Activated CD8-positive, alpha-beta memory T cell treated with anti-CD3 and anti-CD28 coated beads, Interleukin-2, amount 50 U/mL, for 4 hours (primary cell): Measurements from ENCODE around the gene ADGRF5.
"Not testable (repeated sequence)": the region's sequence is repeated elsewhere in the genome, so short reads cannot be mapped to it uniquely, and the experiment has no call there.

Experiments used
- DNase-seq: peaks from one replicate; pipeline ENCODE4 v3.0.0-alpha.2; 2020

The ADGRF5 gene

DNA sequence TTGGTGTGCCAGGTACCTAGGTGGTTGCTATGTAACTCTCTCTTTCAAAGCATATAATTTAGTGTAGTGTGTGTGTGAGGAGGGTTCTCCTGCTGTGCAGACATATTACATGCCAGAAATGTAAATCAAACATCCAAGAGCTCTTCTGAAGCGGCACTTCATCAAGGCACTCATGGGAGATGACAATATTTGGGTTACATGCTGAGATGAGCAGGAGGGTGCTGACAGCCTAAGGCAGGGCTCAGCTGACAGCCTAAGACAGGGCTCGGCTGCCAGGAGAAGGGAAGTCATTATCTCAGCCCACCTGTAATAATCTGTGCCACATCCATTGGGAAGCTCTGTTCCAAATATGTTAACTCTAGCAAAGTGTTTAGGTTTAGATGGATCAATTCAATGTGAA lies 39.1 kb downstream of the ADGRF5 start:
- DNase-seq: no peak

DNA sequence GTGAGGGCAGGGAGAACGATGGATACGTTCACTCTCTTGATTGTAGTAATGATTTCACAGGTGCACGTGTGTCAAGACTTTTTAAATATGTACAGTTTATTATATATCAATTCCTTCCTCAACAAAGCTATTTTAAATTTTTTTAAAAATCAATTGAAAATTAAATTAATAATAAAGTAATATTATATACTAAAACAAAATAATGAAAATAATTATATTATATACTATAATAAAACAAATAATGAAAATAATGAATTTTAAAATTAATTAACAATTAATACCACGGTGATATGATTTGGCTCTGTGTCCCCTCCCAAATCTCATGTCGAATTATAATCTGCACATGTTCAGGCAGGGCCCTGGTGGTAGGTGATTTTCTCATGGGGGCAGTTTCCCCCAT lies 42.7 kb downstream of the ADGRF5 start:
- no peak for DNase-seq

DNA sequence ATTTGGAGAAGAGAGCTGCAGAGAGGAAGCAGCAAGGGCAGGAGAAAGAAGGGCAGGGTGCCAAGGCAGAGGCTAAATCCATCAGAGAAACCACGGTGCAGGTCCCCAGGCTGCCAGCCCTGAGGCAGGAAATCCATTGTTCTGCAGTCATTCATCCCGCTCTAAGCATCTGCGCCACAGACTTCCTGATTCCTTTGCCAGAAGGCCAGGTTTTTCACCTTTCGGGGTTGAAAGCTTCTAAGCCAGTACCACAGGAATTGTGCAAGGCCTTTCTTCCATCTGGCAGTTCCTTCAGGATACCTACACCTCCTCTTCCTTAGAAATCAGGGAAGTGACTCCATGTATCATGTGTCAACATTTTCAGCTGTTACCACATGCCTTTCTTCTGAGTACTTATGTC lies 45.6 kb downstream of the ADGRF5 start:
- no peak for DNase-seq

DNA sequence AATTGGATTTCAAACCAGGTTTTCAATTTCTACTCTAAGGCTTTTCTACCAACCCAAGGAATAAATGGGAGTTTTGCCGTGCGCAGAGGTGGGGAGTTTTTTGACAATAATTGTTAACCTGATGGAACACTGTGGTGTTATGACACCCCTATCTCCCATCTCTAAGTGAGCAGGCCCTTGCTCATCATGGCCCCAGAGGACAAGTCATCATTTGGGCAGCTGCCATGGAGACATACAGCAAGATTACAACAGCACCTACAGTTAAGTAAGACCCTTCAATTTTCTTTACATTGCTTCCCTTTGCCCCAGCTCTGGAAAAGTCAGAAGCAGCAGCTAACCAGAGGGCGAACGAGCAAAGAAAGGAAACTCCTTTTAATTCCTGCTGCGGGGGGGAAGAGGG lies 54.3 kb downstream of the ADGRF5 start:
- no peak for DNase-seq

DNA sequence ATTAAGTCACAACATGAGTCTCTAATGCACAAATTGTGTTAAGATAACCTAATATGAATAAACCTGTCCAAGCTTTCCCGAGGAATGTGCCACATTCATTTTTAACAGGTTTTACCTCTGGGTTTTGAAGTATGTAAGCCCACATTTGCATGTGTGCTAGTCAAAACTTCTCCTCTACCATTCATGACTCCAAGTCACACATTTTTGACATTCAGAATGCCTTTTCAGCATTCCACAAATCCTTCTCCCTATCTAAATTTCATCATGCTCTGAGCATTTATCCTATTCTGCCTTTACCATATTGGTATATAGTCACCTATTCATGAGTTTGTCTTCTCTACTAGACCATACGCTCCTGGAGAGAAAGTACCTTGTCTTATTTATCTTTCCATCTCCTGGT lies 56.5 kb downstream of the ADGRF5 start:
- no peak for DNase-seq

DNA sequence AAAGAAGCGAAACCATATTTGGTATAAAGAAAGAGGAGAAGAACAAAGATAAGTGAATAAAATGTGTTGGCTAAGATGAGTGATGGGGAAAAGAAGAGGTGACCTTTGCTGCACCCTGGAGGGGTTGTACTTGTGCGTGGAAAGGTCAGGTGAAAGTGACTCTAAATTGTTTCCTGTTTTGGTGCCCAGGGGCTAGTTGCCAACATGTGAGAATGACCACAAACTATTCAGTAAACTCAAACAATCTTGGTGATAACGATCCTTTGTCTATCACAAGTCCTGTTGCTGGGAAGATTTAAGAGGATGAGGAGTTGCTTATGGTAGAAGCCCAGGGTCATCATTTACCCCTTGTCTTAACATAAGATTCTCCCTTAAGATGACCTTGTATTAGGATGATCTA lies 57.9 kb downstream of the ADGRF5 start:
- DNase-seq: no peak

DNA sequence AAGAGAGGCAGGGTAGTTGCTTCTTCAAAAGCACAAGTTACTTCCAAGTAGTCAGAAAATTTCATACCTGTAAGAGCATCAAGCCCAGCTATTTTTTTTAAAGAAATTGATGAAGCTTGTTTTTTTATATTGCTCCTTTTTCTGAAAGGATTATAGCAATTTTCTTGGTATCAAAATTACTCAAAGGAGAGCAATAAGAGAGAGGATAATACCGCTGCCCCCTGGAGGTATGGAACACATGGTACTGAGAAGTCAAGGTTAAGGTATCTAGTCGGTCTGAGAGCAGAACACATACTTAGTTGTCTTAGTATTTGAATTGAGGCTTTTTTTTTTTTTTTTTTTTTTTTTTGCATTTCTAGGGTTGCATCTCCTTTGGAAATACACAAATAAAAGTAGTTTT lies 59.4 kb downstream of the ADGRF5 start:
- no peak for DNase-seq

DNA sequence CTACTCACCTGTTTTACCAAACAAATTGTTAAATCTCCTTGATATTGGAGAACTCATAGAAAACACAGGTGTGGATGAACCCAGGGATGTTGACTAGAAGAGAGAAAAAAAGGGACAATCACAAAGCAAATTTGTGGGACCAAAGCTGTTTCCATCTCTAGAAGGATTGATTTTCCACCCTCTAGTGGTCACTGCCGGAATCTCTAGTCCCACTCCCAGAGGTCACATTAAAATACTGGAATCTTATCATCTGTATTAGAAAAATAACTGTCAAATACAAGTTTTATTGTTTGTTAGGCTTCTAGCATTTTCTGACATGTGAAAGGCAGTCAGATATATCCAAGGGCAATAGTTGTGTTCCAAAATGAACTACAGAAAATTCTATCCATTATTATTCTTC lies 65.8 kb downstream of the ADGRF5 start:
- DNase-seq: peak; percentile 18

DNA sequence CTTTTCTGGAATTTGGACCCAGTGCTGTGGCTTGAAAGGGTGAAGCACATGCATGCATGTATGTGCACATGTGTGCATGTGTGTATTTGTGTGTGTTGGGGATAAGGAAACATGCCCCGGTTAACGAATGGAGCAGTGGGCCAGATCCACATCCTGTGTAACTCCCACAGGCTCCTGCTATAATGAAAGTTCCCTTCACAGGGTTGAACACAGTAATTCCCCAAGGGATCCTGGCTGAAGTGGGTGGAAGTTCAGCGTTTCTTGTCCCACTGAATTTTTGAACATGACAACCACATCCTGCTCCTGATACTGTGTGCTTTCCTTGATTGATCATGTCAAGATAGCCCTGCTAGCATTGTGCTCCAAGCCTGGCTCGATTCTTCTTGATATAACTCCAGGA lies 70.2 kb downstream of the ADGRF5 start:
- not testable (repeated sequence) for DNase-seq

DNA sequence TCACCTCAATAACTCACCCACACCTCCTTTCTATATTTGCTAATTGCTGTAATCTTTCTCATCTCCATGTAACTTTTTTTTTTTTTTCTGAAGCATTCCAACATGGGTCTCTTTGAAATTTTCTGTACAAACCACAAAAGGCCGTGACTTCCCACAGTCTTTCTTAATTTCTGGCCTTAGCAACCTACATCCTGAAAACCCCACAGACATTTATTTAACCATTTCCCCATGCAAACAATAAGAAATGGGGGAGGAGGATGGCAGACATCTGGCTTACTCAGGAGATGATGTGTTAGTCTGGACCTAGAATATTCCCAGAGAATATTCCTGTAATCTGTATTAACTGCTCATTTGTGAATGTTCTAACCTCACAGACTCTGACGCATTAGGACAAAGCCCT lies 70.9 kb downstream of the ADGRF5 start:
- DNase-seq: no peak

DNA sequence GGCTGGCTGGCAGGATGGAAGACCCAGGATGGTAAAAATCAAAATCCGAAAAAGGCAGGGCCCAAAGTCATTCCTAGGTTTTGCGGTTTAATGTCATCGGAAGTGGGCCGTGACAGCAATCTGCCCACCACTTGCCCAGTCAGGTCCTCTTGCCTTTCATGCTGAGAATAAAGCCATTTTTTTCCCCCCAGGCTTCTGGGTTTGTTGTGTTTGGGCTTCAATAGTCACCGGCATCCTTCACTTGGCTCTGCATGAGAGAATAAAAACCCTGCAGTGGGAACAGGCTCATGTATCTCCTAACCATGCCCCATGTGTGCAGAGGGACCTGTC lies 72.4 kb downstream of the ADGRF5 start:
- DNase-seq: no peak

DNA sequence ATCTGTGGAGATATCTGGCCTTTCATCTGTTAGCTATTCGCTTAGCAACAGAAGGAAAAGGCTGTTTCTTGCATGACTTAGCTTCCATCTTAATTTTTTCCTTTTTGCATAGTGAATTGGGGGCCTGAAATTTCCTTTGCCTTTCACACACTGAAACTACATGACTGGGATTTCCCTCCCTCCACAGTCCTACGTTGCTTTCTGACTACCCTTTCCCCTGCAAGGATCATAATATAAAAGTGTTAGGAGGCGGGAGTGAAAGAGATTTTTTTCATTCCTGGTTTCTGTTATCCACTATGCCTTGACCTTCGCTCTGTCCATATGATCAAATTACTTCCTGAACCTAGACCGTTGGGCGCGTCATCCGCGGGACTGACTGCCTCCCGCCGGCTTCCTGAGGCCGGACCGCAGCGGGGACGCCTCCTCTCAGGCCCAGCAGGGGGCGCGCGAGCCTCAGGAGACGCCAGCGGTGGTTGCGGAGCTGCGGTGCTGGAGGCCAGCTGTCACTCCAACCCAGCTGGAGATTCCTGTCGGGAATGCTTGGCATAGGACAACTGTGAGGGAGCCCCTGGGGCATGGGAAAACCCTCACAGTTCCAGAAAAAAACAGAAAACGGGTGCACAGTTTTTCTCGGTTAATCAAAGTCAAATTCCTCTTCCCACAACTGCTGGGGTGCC lies 72.9 kb downstream of the ADGRF5 start:
- peak; percentile 58 for DNase-seq

DNA sequence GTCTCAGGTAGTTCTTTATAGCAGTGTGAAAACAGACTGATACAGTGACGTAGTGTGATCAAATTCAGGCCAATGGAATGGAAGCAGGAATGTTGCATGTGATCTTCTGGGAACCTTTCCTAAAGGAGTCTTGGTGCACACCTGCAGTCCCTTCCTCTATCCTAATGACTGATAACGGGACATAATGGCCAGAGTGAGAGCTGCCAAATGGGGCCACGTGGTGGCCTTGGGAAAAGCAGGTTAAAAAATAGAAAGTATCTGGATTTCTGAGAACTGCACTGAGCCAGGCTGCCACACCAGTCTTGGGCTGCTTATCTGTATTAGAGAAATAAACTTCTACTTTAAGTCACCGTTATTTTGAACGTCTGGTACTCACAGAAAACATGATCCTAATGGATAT lies 76.6 kb downstream of the ADGRF5 start:
- no peak for DNase-seq

DNA sequence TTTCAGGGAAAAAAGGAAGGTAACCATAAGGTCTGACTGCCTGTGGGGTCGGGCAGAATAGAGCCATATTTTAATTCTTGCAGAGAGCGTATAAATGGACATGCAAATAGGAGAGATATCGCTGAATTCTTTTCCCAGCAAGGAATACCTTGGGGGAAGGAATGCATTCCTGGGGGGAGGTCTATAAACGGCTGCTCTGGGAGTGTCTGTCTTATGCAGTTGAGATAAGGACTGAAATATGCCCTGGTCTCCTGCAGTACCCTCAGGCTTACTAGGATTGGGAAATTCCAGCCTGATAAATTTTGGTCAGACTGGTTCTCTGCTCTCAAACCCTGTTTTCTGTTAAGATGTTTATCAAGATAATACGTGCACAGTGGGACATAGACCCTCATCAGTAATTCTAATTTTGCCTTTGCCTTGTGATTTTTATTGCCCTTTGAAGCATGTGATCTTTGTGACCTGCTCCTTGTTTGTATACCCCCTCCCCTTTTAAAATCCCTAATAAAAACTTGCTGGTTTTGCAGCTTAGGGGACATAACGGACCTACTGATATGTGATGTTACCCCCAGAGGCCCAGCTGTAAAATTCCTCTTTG lies 79.4 kb downstream of the ADGRF5 start:
- DNase-seq: not testable (repeated sequence)

DNA sequence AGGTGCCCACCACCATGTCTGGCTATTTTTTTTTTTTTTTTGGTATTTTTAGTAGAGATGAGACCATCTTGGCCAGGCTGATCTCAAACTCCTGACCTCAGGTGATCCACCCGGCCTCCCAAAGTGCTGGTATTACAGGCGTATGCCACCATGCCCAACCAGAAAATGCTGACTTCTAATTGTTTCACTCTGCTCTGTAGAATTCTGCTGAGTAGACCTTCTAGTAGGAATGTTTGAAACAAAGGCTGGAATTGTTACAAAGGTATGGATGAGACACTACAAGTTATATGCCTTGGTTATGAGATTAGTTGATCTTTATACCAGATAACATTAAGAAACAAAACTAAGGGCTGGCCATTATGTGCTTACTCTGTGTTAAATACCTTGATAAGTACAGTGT lies 83.7 kb downstream of the ADGRF5 start:
- no peak for DNase-seq

DNA sequence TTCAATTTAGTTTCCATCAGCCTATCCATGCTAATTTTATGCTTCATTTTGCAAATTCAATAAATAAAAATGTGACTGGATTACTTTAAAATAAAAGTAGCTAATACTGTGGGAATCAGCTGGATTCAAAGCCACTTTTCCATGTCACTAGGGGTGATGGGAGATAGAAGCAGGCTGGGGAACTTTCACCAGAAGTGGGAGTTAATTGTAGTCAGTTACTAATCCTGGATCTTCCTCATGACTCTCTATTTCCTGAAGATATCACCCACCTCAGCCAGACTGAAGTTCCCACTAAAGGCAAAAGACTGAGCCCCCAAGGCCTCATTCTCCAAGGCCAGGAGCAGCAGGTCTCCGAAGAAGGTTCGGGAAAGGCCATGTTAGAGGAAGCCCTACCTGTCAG lies 86.7 kb downstream of the ADGRF5 start:
- DNase-seq: not testable (repeated sequence)

DNA sequence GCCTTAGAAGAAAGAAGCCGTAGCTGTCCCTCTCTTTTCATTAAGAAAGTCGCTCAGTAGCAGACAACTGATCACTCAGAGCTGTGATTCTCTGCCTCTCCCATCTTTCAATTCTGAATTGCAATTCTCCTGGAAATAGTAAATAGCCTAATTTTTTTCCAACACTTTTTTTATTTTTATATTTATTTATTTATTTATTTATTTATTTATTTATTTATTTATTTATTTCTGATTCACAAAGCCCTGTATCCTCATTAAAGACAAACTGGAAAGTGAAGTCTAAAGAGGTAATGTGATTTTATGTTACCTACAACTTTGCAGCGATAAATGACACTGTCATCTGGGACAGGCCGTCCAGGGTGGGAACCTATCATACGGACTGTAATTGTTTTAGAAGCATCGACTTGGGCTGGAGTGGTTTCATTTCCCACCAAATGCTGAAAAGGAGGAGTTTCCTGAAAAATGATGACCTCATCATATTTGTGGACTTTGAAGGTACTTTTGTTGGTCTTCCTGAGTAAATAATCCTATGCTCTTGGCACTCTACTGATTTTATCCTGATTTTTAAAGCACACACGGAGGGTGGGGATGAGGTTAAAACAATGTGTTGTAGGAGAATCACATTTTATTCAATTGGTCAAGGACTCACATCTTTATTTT lies 87.4 kb downstream of the ADGRF5 start:
- not testable (repeated sequence) for DNase-seq

DNA sequence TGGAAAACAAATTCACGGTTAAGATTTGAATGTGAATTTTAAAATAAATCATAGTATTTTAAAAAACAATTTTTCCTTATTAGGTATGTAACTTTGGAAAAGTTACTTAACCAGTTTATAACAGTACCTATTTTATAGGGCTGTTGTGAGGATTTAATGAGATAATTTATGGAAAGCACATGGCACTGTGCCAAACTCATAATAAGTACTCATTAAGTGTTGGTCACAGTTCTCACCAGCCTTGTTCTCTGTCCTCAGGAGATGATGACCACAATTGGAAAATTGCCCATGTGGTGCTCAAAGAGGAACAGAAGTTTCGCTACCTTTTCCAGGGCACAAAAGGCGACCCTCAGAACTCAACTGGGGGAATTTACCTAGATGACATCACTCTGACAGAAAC lies 88.9 kb downstream of the ADGRF5 start:
- no peak for DNase-seq

DNA sequence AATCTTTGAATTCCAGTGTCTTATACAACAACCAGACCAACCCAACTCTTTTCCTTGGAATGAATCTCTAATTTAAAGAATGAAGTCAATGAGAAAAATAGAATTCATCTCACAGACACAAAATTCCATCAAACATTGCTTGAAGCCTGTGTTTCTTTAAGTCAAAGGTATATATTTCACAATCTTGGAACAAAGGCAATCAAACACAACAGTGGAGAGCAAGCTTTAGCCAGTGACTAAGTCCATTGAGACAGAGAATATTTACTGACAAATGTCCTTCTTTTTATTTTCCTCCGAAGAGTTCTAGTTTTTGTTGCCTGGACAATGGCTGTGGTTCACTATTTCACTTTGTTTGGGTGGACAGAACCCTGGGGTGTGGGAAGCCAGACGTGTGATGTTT lies 92.8 kb downstream of the ADGRF5 start:
- DNase-seq: no peak

DNA sequence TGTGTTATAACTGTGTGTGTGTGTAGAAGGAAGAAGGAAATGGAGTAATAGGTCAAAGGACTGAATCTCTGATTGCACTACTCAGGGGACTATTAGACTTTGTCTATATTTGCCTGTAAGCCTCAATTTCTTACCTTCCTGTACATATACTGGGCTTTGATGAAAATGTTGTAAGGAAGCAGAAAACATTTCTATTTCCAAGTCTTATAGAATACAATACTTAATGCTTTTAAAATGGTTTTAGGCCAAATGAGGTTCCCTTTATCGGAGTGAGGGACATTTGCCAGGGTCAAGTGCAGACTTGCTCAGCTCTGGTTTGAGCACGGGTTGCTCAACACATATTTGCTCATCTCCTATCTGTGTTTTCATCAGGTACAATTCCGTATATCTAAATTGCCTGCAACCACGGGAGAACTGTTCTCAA lies 100.3 kb downstream of the ADGRF5 start:
- no peak for DNase-seq

DNA sequence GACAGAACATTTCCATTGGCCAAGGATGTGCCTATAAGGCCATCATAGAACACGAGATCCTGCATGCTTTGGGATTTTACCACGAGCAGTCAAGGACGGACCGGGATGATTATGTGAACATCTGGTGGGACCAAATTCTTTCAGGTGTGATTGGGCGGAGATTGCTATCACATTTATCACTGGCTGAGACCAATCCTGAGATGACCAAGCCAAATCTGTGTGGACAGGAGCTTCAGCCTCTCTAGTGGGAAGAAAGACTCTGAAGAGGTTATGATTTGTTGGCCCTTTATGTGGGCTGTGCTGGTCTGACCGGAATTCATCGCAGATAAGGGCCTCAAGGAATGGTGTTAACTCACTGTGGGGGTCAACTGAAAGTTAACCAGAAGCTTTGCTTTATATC lies 102.2 kb downstream of the ADGRF5 start:
- DNase-seq: no peak

DNA sequence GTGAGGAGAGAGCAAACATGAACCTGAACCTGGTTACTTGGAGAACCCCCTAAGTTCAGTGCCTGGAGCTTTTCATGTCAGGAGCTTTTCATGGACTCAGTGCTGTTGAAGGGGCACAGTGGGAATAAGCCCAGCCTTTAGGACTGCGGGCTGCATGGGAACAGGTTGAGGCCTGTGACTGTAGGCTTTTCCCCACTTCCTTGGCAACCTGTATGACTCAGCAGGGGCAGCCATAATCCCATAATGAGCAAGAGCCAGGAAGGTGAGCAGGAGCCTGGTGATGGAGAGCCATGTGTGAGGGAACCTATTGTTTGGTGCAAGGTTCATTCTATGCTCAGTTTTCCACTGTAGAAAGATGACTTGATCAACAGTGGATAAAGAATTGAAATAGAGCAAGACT lies 105.1 kb downstream of the ADGRF5 start:
- no peak for DNase-seq

DNA sequence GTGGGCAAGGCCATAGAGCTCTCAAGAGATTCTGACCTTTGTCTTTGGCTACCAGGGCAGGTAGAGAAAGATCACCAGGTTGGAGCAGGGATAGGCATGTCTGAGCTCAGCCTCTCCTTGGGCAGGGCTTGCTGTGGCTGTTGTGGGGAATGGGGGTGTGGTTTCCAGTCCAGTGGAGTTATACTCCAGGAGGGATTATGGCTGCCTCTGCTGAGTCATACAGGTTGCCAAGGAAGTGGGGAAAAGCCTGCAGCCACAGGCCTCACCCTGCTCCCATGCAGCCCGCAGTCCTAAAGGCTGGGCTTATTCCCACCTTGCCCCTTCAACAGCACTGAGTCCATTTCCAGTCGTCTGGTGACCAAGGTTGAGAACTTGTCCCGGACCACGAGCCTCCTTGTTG lies 106.6 kb downstream of the ADGRF5 start:
- DNase-seq: no peak

DNA sequence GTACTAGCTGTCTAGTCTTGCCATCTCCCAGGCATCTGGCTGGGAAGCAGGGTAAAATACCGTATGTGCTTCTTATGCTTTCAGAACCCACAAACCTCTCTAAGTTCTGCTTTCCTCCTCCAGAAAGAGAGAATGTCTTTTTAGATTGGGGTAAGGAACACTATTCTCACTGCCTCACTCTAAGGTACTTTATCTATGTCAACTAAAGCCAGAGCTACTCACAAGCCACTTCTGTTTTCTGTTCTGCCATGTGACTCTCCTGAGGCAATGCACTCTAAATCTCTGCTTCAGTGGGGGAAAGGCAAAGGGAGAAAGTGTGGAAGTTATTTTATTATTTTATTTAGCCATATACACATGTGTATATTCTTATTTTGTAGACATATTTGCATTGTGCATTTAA lies 112.9 kb downstream of the ADGRF5 start:
- no peak for DNase-seq
